ENCODE results near the gene EBF4. TPM values are rescaled to one million over a fixed set of nuclear protein-coding genes. Genes with fewer than 3 reads are reported as not detected.

The EBF4 gene
- total RNA-seq, 2 experiments from 2014 or later: 1.5 to 4.4 TPM

DNA sequence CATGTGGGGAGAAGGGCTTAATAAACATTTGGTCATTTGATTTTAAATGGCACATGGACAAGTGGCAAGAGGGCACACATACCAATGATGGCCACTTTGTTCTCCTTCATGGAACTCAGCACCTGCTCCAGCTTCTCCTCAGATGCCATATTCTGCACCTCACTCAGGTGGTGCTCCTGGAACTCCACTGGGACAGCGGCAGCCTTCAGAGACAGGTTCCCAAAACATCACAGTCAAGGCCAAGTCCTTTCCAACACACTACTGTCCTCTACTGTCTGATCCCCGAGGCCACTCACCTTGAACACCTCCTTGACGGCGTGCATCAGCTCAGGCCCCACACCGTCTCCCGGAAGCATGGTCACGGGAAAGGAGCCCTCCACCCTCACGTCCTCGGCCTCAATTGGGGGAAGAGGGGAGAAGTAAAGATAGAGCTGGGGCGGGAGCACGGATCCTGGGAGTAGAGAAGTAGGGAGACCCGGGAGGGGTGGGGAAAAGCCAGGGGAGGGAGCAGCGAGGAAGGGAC is 29.2 kb upstream of the EBF4 start:
- TF ChIP-seq, protein P1, sequence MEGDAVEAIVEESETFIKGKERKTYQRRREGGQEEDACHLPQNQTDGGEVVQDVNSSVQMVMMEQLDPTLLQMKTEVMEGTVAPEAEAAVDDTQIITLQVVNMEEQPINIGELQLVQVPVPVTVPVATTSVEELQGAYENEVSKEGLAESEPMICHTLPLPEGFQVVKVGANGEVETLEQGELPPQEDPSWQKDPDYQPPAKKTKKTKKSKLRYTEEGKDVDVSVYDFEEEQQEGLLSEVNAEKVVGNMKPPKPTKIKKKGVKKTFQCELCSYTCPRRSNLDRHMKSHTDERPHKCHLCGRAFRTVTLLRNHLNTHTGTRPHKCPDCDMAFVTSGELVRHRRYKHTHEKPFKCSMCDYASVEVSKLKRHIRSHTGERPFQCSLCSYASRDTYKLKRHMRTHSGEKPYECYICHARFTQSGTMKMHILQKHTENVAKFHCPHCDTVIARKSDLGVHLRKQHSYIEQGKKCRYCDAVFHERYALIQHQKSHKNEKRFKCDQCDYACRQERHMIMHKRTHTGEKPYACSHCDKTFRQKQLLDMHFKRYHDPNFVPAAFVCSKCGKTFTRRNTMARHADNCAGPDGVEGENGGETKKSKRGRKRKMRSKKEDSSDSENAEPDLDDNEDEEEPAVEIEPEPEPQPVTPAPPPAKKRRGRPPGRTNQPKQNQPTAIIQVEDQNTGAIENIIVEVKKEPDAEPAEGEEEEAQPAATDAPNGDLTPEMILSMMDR (conservative IDR thresholded peaks at IDR 0.05; ENCODE audit: low read length): no peak
- TF ChIP-seq EZH2phosphoT487 (IDR thresholded peaks at IDR 0.05; ENCODE audit: borderline replicate concordance, low read depth, low read length): no peak
- Histone ChIP-seq H3K4me3 (ENCODE audit: low read depth, low read length, poor library complexity, severe bottlenecking) (peak overlapping the region; percentile 97), H4K20me1 (ENCODE audit: insufficient read depth, low read length) (no peaks in the 10 kb centered on the region), H2AFZ (ENCODE audit: low read length) (peak overlapping the region; percentile 89; the same call in 1 of the 2 replicates), H3K36me3 (ENCODE audit: insufficient read depth, low read length) (peaks cover 51% of the 10 kb centered on the region), H3K4me1 (ENCODE audit: insufficient read depth, low read length, poor library complexity, severe bottlenecking) (peaks cover 21% of the 10 kb centered on the region), H3K9me3 (ENCODE audit: low read length) (no peaks in the 10 kb centered on the region), H3K79me2 (ENCODE audit: insufficient read depth, low read depth, low read length) (peaks cover 19% of the 10 kb centered on the region), H3K27ac (ENCODE audit: low read depth, low read length, poor library complexity, severe bottlenecking) (peak overlapping the region; percentile 74), H3K9me2 (ENCODE audit: insufficient read depth, low read length) (no peaks in the 10 kb centered on the region), H3K4me2 (ENCODE audit: low read length) (peak overlapping the region; percentile 92)
- ChIA-PET CTCF (ENCODE audit: unreplicated experiment) (interaction anchor here (0.6 kb wide), 1 partner anchor 966 kb away, joined by 3 read pairs; no protein-coding TSS in a partner anchor), POLR2A (interaction anchor here (1.0 to 2.2 kb wide), 3 partner anchors 9 to 25 kb away, joined by 3 to 24 read pairs (median 19); no protein-coding TSS in a partner anchor)
- TSS peak; percentile 64 for BruUV-seq (replicated peaks)
- DNase-seq (ENCODE audit: low spot score): no peak
- intact Hi-C loops (cut with micrococcal nuclease; ENCODE audit: unreplicated experiment): no loop called here

DNA sequence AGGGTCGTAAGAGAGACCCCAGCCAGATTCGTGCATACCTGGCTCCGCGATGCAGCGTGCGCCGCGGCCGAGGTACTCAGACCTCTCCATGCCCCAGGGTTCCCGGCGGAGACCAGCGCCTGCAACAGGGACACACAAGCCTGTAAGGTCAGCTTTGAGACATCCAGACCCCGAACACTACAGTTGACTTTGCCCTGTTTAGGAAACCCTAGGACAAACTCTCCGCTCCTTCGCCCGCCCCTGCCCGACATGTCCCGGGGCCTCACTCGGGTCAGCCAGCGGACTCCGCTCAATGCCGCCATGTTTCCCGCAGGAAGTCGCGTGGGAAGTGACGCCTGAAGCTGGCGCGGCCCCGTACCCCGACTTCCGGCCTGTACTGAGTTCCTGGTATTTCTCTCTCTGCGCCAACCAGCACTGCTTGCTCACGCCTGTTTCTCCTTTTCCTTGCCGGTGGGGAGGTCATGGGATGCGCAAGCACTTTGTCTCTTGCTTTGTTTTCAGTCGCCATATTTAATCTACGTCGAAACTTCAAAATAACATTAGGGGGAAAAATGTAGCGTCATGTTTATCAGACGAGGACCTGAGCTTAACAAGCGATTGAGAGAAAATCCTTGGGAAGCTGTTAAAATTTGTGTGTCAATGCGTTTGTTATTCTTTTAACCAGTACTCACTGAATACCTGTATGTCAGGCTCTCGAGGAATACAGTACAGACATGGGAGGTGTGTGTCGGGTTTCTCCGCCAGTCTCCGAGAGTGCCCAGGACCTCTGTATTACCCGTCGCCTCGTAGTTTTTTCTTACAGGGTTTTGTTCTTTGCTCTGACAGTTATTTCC is 28.5 kb upstream of the EBF4 start, which contains the start of gene IDH3B:
IDH3B (minus strand) TSS at position 330 of the 833 bp plus-strand sequence; CDS start at position 302, 28 bp downstream.
- BruUV-seq (replicated peaks): TSS peak; percentile 100
- no peaks in the 10 kb centered on the region for H4K20me1 ChIP-seq (ENCODE audit: insufficient read depth, low read length)
- peak within 1 kb of the TSS; percentile 89; the same call in 1 of the 2 replicates for H2AFZ ChIP-seq (ENCODE audit: low read length)
- peak within 1 kb of the TSS; percentile 74 for H3K27ac ChIP-seq (ENCODE audit: low read depth, low read length, poor library complexity, severe bottlenecking)
- no peaks in the 10 kb centered on the region for H3K9me3 ChIP-seq (ENCODE audit: low read length)
- peak within 1 kb of the TSS; percentile 92 for H3K4me2 ChIP-seq (ENCODE audit: low read length)
- peaks cover 19% of the 10 kb centered on the region for H3K79me2 ChIP-seq (ENCODE audit: insufficient read depth, low read depth, low read length)
- peaks cover 21% of the 10 kb centered on the region for H3K4me1 ChIP-seq (ENCODE audit: insufficient read depth, low read length, poor library complexity, severe bottlenecking)
- ChIA-PET POLR2A (interaction anchor here (0.6 to 2.2 kb wide), 4 partner anchors 10 to 206 kb away, joined by 3 to 24 read pairs (median 11); no protein-coding TSS in a partner anchor), CTCF (ENCODE audit: unreplicated experiment) (no interaction called here)
- DNase-seq (ENCODE audit: low spot score): peak; percentile 87
- H3K36me3 ChIP-seq (ENCODE audit: insufficient read depth, low read length): peaks cover 44% of the 10 kb centered on the region
- peak within 1 kb of the TSS; percentile 97 for H3K4me3 ChIP-seq (ENCODE audit: low read depth, low read length, poor library complexity, severe bottlenecking)
- H3K9me2 ChIP-seq (ENCODE audit: insufficient read depth, low read length): no peaks in the 10 kb centered on the region
- intact Hi-C loops (cut with micrococcal nuclease; ENCODE audit: unreplicated experiment): no loop called here
- no peak for TF ChIP-seq EZH2phosphoT487 (IDR thresholded peaks at IDR 0.05; ENCODE audit: borderline replicate concordance, low read depth, low read length)
- TF ChIP-seq, protein P1 (conservative IDR thresholded peaks at IDR 0.05; ENCODE audit: low read length): no peak
